Activated T-helper 9 cell treated with anti-CD3 and anti-CD28 coated beads, Interleukin-2, amount 50 U/mL, for 16 hours (primary cell): Measurements from ENCODE around the gene TMEM44.
"Not testable (repeated sequence)": the region's sequence is repeated elsewhere in the genome, so short reads cannot be mapped to it uniquely, and the experiment has no call there.

Experiments used
- DNase-seq: peaks from one replicate; pipeline ENCODE4 v3.0.0-alpha.2; 2020; ENCODE audit warnings: low read depth

Gene TMEM44

GRCh38 chr3:194609601-194610000, 23.6 kb downstream of the TMEM44 start:
- no peak for DNase-seq

- DNase-seq, result no peak
Observed at GRCh38 chr3:194608981-194609380, 24.2 kb downstream of the TMEM44 start.

- DNase-seq, result no peak
Observed at GRCh38 chr3:194607592-194608389, 25.4 kb downstream of the TMEM44 start.

GRCh38 chr3:194606941-194607340, 26.3 kb downstream of the TMEM44 start:
- DNase-seq, result no peak

- DNase-seq, result no peak
Observed at GRCh38 chr3:194606163-194606562, 27.1 kb downstream of the TMEM44 start.

GRCh38 chr3:194605314-194605713, 27.9 kb downstream of the TMEM44 start:
- not testable (repeated sequence) for DNase-seq

GRCh38 chr3:194604837-194605236, 28.4 kb downstream of the TMEM44 start:
- no peak for DNase-seq

GRCh38 chr3:194604126-194604525, 29.1 kb downstream of the TMEM44 start:
- no peak for DNase-seq

- no peak for DNase-seq
Observed at GRCh38 chr3:194602669-194603171, 30.5 kb downstream of the TMEM44 start.

GRCh38 chr3:194598771-194599557, 34.3 kb downstream of the TMEM44 start:
- DNase-seq, result no peak

GRCh38 chr3:194596906-194597305, 36.3 kb downstream of the TMEM44 start:
- DNase-seq, result no peak

- DNase-seq, result no peak
Observed at GRCh38 chr3:194592798-194593752, 40.1 kb downstream of the TMEM44 start.

GRCh38 chr3:194588741-194589140, 44.5 kb downstream of the TMEM44 start:
- DNase-seq, result no peak

GRCh38 chr3:194588236-194588635, 45.0 kb downstream of the TMEM44 start:
- DNase-seq, result no peak

- DNase-seq, result no peak
Observed at GRCh38 chr3:194587438-194587931, 45.7 kb downstream of the TMEM44 start.

- DNase-seq, result no peak
Observed at GRCh38 chr3:194586836-194587235, 46.4 kb downstream of the TMEM44 start.

- no peak for DNase-seq
Observed at GRCh38 chr3:194585880-194586281, 47.3 kb downstream of the TMEM44 start.

- DNase-seq, result no peak
Observed at GRCh38 chr3:194584866-194585265, 48.4 kb downstream of the TMEM44 start.

GRCh38 chr3:194584320-194584776, 48.9 kb downstream of the TMEM44 start:
- DNase-seq, result no peak

GRCh38 chr3:194582196-194582905, 50.9 kb downstream of the TMEM44 start:
- DNase-seq, result no peak

- no peak for DNase-seq
Observed at GRCh38 chr3:194579091-194579606, 54.1 kb downstream of the TMEM44 start.
